ENCODE results near the gene SEC61A2. TPM values are rescaled to one million over a fixed set of nuclear protein-coding genes. Genes with fewer than 3 reads are reported as not detected.

SEC61A2 gene
- total and polyA plus RNA-seq, 2 donors from 2014 or later = 3.6 to 8.9 TPM

GRCh38 chr10:12195603-12196506, 66.4 kb downstream of the SEC61A2 start, which contains the start of the genes CDC123 and NUDT5:
CDC123 (plus strand) TSS chr10:12196188; CDS start chr10:12196246, 58 bp downstream.
NUDT5 (minus strand) TSS chr10:12195891; CDS start chr10:12186291, 9,600 bp downstream.
- FAIRE-seq = no peak
- TF ChIP-seq CTCF (IDR thresholded peaks at IDR 0.05; ENCODE audit: borderline replicate concordance, extremely low read depth, insufficient read depth) = no peak
- no peaks in the 10 kb centered on the region for H3K27me3 ChIP-seq (ENCODE audit: control insufficient read depth, insufficient read depth, low read length)
- H3K9ac ChIP-seq (ENCODE audit: low read length in 3 of 3) = peak within 1 kb of the TSS; percentile 53 to 99 (median 63)
- intact Hi-C loops (cut with DNase I) = no loop called here
- H3K36me3 ChIP-seq (ENCODE audit: control insufficient read depth in 2 of 3, insufficient read depth in 3 of 3, low read length in 3 of 3) = peaks cover 0 to under 1% (median 0%) of the 10 kb centered on the region in 3 donors
- peak; percentile 88 to 96 (median 94) for DNase-seq
- H3K9me3 ChIP-seq (ENCODE audit: control insufficient read depth in 2 of 3, insufficient read depth in 1 of 3, low read length in 3 of 3) = no peaks in the 10 kb centered on the region
- peaks cover 0 to 15% (median 5%) of the 10 kb centered on the region in 3 donors for H3K4me1 ChIP-seq (ENCODE audit: control insufficient read depth in 2 of 3, insufficient read depth in 2 of 3, low read depth in 1 of 3, low read length in 3 of 3)
- H3K27ac ChIP-seq (ENCODE audit: low read depth in 2 of 2, low read length in 2 of 2) = peak within 1 kb of the TSS; percentile 86 to 92
- H3K4me3 ChIP-seq (ENCODE audit: low read length in 3 of 3) = peak within 1 kb of the TSS; percentile 89 to 100 (median 100)

GRCh38 chr10:12196531-12197211, 67.2 kb downstream of the SEC61A2 start:
- H3K27me3 ChIP-seq (ENCODE audit: control insufficient read depth, insufficient read depth, low read length) = no peaks in the 10 kb centered on the region
- peak overlapping the region; percentile 89 to 100 (median 100) for H3K4me3 ChIP-seq (ENCODE audit: low read length in 3 of 3)
- peak overlapping the region; percentile 53 to 99 (median 63) for H3K9ac ChIP-seq (ENCODE audit: low read length in 3 of 3)
- no peaks in the 10 kb centered on the region for H3K9me3 ChIP-seq (ENCODE audit: control insufficient read depth in 2 of 3, insufficient read depth in 1 of 3, low read length in 3 of 3)
- DNase-seq = no peak
- intact Hi-C loops (cut with DNase I) = no loop called here
- no peak overlapping the region for H3K27ac ChIP-seq (ENCODE audit: low read depth in 2 of 2, low read length in 2 of 2)
- no peak for FAIRE-seq
- H3K4me1 ChIP-seq (ENCODE audit: control insufficient read depth in 2 of 3, insufficient read depth in 2 of 3, low read depth in 1 of 3, low read length in 3 of 3) = peaks cover 0 to 15% (median 5%) of the 10 kb centered on the region in 3 donors
- peaks cover 0 to 4% (median 3%) of the 10 kb centered on the region in 3 donors for H3K36me3 ChIP-seq (ENCODE audit: control insufficient read depth in 2 of 3, insufficient read depth in 3 of 3, low read length in 3 of 3)
- TF ChIP-seq CTCF (IDR thresholded peaks at IDR 0.05; ENCODE audit: borderline replicate concordance, extremely low read depth, insufficient read depth) = no peak

- no peak for FAIRE-seq
- Histone ChIP-seq H3K36me3 (ENCODE audit: control insufficient read depth in 2 of 3, insufficient read depth in 3 of 3, low read length in 3 of 3) (peaks cover 5 to 10% (median 6%) of the 10 kb centered on the region in 3 donors), H3K27ac (ENCODE audit: low read depth in 2 of 2, low read length in 2 of 2) (no peak overlapping the region), H3K9me3 (ENCODE audit: control insufficient read depth in 2 of 3, insufficient read depth in 1 of 3, low read length in 3 of 3) (no peaks in the 10 kb centered on the region), H3K27me3 (ENCODE audit: control insufficient read depth, insufficient read depth, low read length) (no peaks in the 10 kb centered on the region), H3K9ac (ENCODE audit: low read length in 3 of 3) (no peak overlapping the region), H3K4me3 (ENCODE audit: low read length in 3 of 3) (no peak overlapping the region), H3K4me1 (ENCODE audit: control insufficient read depth in 2 of 3, insufficient read depth in 2 of 3, low read depth in 1 of 3, low read length in 3 of 3) (peaks cover 0 to 11% (median 5%) of the 10 kb centered on the region in 3 donors)
- TF ChIP-seq CTCF (IDR thresholded peaks at IDR 0.05; ENCODE audit: borderline replicate concordance, extremely low read depth, insufficient read depth) = no peak
- intact Hi-C loops (cut with DNase I) = no loop called here
- DNase-seq = no peak
Observed at GRCh38 chr10:12198156-12198555, 68.7 kb downstream of the SEC61A2 start.
